Pancreas (tissue), 10 donors: ENCODE data around the gene SDCBP2. TPM values are rescaled to one million over a fixed set of nuclear protein-coding genes. Genes with fewer than 3 reads are reported as not detected.

Source experiments
- ATAC-seq, 4 donors: fragments of 200-7000 bp; cut with Tn5 transposase; one replicate each; pipeline versions ENCODE4 v1.8.0 to v1.9.1; 2020; ENCODE audit warnings: mild to moderate bottlenecking in 4 of 4, moderate library complexity in 4 of 4
- DNase-seq, 6 donors: peaks; one replicate each; pipeline ENCODE4 v3.0.0-alpha.2; 2020
- FAIRE-seq: peaks from 2 replicates; lab custom pipeline; 2012; peaks lifted over from hg19 to GRCh38; lab: Jason Lieb, UNC
- H3K27ac ChIP-seq, 4 donors: fragments of 200-600 bp; sonication (generic); 1 replicate in 3 of 4; 2 replicates in 1 of 4; pipeline versions ENCODE4 v1.5.0 to v1.8.0; 2020
- H3K27me3 ChIP-seq, 4 donors: fragments of 200-600 bp; one replicate each; pipeline ENCODE4 v1.8.0; 2021
- H3K36me3 ChIP-seq, 3 donors: fragments of 200-600 bp; sonication (generic) in 1 of 3; one replicate each; pipeline versions ENCODE4 v1.5.0 to v1.8.0; 2020 to 2021
- H3K4me1 ChIP-seq, 3 donors: fragments of 200-600 bp; one replicate each; pipeline ENCODE4 v1.8.0; 2021
- H3K4me3 ChIP-seq, 4 donors: fragments of 200-600 bp; sonication (generic) in 2 of 4; one replicate each; pipeline versions ENCODE4 v1.5.0 to v1.8.0; 2020 to 2021
- H3K9me3 ChIP-seq, 4 donors: fragments of 200-600 bp; one replicate each; pipeline ENCODE4 v1.8.0; 2021
- CTCF ChIP-seq, 4 donors: fragments of 200-600 bp; sonication (generic) in 3 of 4; IDR thresholded peaks; one replicate each; pipeline versions ENCODE4 v1.5.0 to v1.8.0; 2021; ENCODE audit warnings: antibody characterized with exemption in 4 of 4
- WGBS, 2 donors: extraction: QIAGEN DNeasy Blood & Tissue Kit; methylation state at CpG; one replicate each; pipeline ENCODE4 v1.1.7; 2013; 5-methylcytosine and 5-hydroxymethylcytosine counted together
- intact Hi-C, 3 donors: fragments of 100-400 bp; cut with DNase I; formaldehyde crosslinking; loops; one replicate each; pipeline versions ENCODE4 v1.11.1 to v1.14.2; 2022
- polyA plus RNA-seq, 2 donors: library from polyadenylated mRNA; stranded (reverse); fragments of 200-250 nt; gene quantifications; one replicate each; pipeline ENCODE4 v1.2.3, GENCODE V29; 2013
- total RNA-seq, 6 donors: library from RNA; stranded (reverse); fragmentation: NEBNext Ultra II Directional in 4 of 6; extraction: Animal tissue kit (Norgen Biotek cat#: 25700) in 4 of 6; gene quantifications; one replicate each; pipeline versions ENCODE4 v1.2.1 to v1.2.4, GENCODE V29; 2021 to 2023
- donor health status: healthy with polysubstance abuse.
- donor health status: DM: no; HTN: no; CAD: no; lungs with moderate emphysema.
- donor health status: DM: no; HTN: no; CAD: no.
- donor health status: control.
- donor health status: control.
- donor health status: Bipolar disorder and iron deficiency.
- donor health status: DM: yes; HTN: yes; CAD: no.
- donor health status: DM: no; HTN: no; CAD: no.
- donor health status: DM: no; HTN: no; CAD: no.
- donor health status: DM: yes; HTN: yes; CAD: no.

Gene SDCBP2
- total and polyA plus RNA-seq, 8 donors: 4.7 to 23.8 (median 12.0) TPM

DNA sequence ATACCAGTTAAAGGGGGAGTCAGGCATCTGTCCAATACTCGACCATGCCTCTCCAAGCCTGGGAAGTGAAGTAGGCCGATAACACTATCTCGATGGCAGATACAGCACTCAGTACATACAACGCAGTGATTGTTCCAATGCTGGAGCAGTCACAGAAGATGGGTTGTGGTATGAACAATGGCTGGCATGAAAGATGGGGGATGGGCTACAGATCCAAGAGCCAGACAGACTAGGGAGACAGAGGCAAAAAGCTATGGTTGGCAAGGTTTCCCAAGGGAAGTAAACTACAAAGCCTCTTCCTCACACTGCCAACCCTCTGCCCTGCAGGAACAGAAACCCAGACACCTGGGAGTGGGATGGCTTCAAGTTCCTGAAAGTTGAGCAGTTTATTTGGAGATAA is 44.7 kb upstream of the SDCBP2 start:
- Histone ChIP-seq H3K4me3 (no peak overlapping the region), H3K4me1 (peaks cover 0 to 21% (median 12%) of the 10 kb centered on the region in 3 donors), H3K27ac (no peak overlapping the region), H3K9me3 (no peaks in the 10 kb centered on the region), H3K27me3 (no peaks in the 10 kb centered on the region), H3K36me3 (peaks cover 0 to 7% (median 0%) of the 10 kb centered on the region in 3 donors)
- DNase-seq (no peak), ATAC-seq (no peak), FAIRE-seq (no peak)
- WGBS, 2 donors: 43 to 62% methylated on average over 4 of the region's 4 CpGs
- TF ChIP-seq CTCF (IDR thresholded peaks at IDR 0.05): no peak
- intact Hi-C loops: no loop called here

DNA sequence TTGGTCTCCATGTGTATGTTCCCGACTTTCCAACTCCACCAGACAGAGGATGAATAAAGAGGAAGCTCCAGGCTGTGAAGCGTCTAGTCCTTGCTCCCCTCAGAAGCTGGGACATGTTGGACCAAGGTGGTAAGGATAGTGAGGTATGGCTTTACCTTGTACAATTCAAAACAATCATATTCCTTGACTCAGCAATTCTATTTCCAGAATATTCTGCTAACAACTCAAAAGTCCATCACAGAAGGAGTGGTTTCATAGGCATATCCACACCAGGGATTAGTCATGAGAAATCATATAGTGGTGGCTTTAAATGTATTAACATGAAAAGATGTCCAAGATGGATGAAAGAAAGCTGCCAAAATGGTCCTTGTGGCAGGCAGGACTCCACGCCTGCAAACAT is 44.1 kb upstream of the SDCBP2 start:
- H3K9me3 ChIP-seq: no peaks in the 10 kb centered on the region
- H3K27ac ChIP-seq: no peak overlapping the region
- H3K36me3 ChIP-seq: peaks cover 0 to 7% (median 0%) of the 10 kb centered on the region in 3 donors
- WGBS, 2 donors: 91 to 94% methylated on average over 3 of the region's 3 CpGs
- FAIRE-seq: no peak
- peaks cover 0 to 18% (median 12%) of the 10 kb centered on the region in 3 donors for H3K4me1 ChIP-seq
- ATAC-seq: no peak
- no peak for DNase-seq
- TF ChIP-seq CTCF (IDR thresholded peaks at IDR 0.05): no peak
- intact Hi-C loops: no loop called here
- no peaks in the 10 kb centered on the region for H3K27me3 ChIP-seq
- no peak overlapping the region for H3K4me3 ChIP-seq

DNA sequence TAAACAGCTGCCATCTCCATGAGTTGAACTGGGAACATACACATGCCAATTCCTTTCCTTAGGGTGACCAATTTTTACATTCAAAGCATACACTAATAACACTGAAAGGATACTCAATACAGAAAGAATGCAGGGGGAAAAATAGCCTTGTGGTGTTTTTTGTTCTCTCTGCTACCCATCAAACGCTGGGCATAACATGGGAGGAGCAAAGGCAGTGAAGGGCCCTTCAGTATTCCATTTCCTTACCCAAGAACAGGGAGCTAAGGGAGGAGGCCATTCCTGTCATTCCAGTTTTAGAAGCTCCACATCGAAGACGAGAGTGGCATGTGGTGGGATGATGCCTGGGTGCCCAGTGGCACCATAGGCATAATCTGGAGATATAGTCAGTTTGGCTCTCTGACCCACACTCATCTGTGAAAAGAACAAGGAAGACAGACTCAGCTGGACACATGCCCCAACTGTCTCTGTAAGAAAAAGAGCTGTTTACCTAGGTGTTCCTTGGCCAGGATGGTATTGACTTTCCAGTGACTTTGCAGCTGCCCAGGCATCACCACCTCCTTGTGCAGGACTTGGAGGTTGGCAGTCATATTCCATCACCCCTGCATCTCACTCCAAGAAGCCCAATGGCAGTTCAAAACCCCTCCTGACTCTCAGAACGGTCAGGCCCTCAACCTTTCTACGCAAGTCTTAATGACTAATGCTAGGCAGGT is 43.0 kb upstream of the SDCBP2 start:
- 91 to 93% methylated on average over 5 of the region's 5 CpGs for WGBS, 2 donors
- TF ChIP-seq CTCF (IDR thresholded peaks at IDR 0.05): no peak
- DNase-seq: no peak
- Histone ChIP-seq H3K36me3 (peaks cover 0 to 7% (median 0%) of the 10 kb centered on the region in 3 donors), H3K4me1 (peaks cover 0 to 9% (median 1%) of the 10 kb centered on the region in 3 donors), H3K27ac (no peak overlapping the region), H3K9me3 (no peaks in the 10 kb centered on the region), H3K27me3 (no peaks in the 10 kb centered on the region), H3K4me3 (no peak overlapping the region)
- FAIRE-seq: no peak
- intact Hi-C loops: no loop called here
- ATAC-seq: no peak

GRCh38 chr20:1371202-1371782 is 42.4 kb upstream of the SDCBP2 start:
- Histone ChIP-seq H3K36me3 (peaks cover 0 to 7% (median 0%) of the 10 kb centered on the region in 3 donors), H3K27ac (no peak overlapping the region), H3K9me3 (no peaks in the 10 kb centered on the region), H3K4me3 (no peak overlapping the region), H3K27me3 (no peaks in the 10 kb centered on the region), H3K4me1 (peaks cover 0 to 9% (median 0%) of the 10 kb centered on the region in 3 donors)
- intact Hi-C loops: no loop called here
- DNase-seq (no peak), FAIRE-seq (no peak), ATAC-seq (peak in 2 of 4 donors; percentile 25 to 29)
- no peak for TF ChIP-seq CTCF (IDR thresholded peaks at IDR 0.05)
- WGBS, 2 donors: 87 to 95% methylated on average over 3 of the region's 3 CpGs
